ENCODE measurements around the gene MAN2B1. TPM values are rescaled to one million over a fixed set of nuclear protein-coding genes. Genes with fewer than 3 reads are reported as not detected.
A peak's percentile ranks its signal among the peaks of the same experiment; 100 is the strongest.

The MAN2B1 gene
- total and polyA plus RNA-seq, 2 of the 8 experiments (the other 6 are each of a cell fraction or from before 2014, with no cell fraction given): 55.3 to 76.3 TPM

DNA sequence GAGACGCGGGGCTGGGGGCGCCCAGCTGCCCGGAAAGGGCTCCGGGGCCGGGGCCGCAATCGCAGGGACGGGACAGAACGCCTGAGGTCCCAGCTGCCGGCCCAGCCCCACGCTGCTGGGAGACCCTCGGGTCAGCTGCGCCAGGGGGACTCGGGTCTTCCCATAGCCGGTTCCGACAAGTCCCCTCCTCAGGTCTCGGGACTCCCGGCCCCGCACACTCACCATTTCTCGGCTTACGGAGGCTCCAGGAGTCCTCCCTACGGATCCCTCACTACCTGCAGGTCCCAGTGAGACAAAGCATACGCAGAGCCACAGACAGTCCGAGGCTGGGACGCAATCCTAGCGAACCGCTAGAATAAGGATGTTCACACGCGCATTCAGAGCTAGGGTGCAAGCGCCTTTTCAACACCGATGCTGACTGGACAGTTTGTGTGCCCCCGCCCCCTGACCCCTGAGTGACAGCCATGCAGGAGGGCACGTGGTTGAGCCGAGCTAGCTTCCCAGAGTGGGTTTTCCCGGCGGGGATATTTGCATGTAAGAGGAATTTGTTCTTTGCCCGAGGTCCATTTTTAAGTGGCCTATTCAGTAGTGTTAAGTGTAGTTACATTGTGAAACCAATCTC is 69.5 kb downstream of the MAN2B1 start (continued):
- TF ChIP-seq PHF8 (conservative IDR thresholded peaks at IDR 0.05; ENCODE audit: low read depth, low read length) (no peak), TCF12 (IDR thresholded peaks at IDR 0.05; ENCODE audit: low read depth, low read length) (no peak), POU5F1 (IDR thresholded peaks at IDR 0.05; ENCODE audit: low read depth, low read length) (no peak), EGR1 (IDR thresholded peaks at IDR 0.05; ENCODE audit: borderline replicate concordance, low read depth, low read length) (no peak), CREB1 (IDR thresholded peaks at IDR 0.05) (no peak), NANOG (IDR thresholded peaks at IDR 0.05; ENCODE audit: insufficient read depth, low read depth, low read length, poor library complexity, severe bottlenecking) (no peak), KDM5A (IDR thresholded peaks at IDR 0.05; ENCODE audit: low read length) (no peak), RXRA (IDR thresholded peaks at IDR 0.05; ENCODE audit: insufficient read depth, low read depth, low read length) (no peak), POLR2A (IDR thresholded peaks at IDR 0.05; ENCODE audit: control extremely low read depth in 1 of 2, low read depth in 2 of 2, low read length in 2 of 2) (no peak)

Small RNAs within 50 kb of the gene (small RNA-seq; reads per million reads assigned to genes)
- gene SNORD41 (ENCODE audit: insufficient read depth): 28.3 reads per million, percentile 94 among the genes with 10 or more reads in this experiment

Other genes with a start within 250 kb of the MAN2B1 start
- 7.8 and 9.2 TPM in 2 replicates for gene ZNF443, start 225.7 kb downstream of the MAN2B1 start, total RNA-seq (2021; fragmentation: NEBNext Ultra II Directional; extraction: Animal tissue kit (Norgen Biotek cat#: 25700))
- 0.74 and 1.4 TPM in 2 replicates for gene ZNF443, start 225.7 kb downstream of the MAN2B1 start, polyA plus RNA-seq (2011; rRNA removed)
- gene ZNF709, start 181.9 kb downstream of the MAN2B1 start, total RNA-seq (2021; fragmentation: NEBNext Ultra II Directional; extraction: Animal tissue kit (Norgen Biotek cat#: 25700)): 2.0 and 2.2 TPM in 2 replicates
- gene ZNF709, start 181.9 kb downstream of the MAN2B1 start, polyA plus RNA-seq (2011; rRNA removed): 0.86 and 1.3 TPM in 2 replicates
- 7.8 and 10.4 TPM in 2 replicates for gene ZNF564, start 115.3 kb downstream of the MAN2B1 start, total RNA-seq (2021; fragmentation: NEBNext Ultra II Directional; extraction: Animal tissue kit (Norgen Biotek cat#: 25700))
- gene ZNF564, start 115.3 kb downstream of the MAN2B1 start, polyA plus RNA-seq (2011; rRNA removed): 0.89 and 0.91 TPM in 2 replicates
- gene ZNF490, start 55.9 kb downstream of the MAN2B1 start, total RNA-seq (2021; fragmentation: NEBNext Ultra II Directional; extraction: Animal tissue kit (Norgen Biotek cat#: 25700)): 9.0 TPM in 2 replicates
- 1.6 and 1.7 TPM in 2 replicates for gene ZNF490, start 55.9 kb downstream of the MAN2B1 start, polyA plus RNA-seq (2011; rRNA removed)
- 18.6 and 20.1 TPM in 2 replicates for gene ZNF791, start 55.8 kb downstream of the MAN2B1 start, total RNA-seq (2021; fragmentation: NEBNext Ultra II Directional; extraction: Animal tissue kit (Norgen Biotek cat#: 25700))
- gene ZNF791, start 55.8 kb downstream of the MAN2B1 start, polyA plus RNA-seq (2011; rRNA removed): 3.1 and 4.1 TPM in 2 replicates
- 15.3 and 19.6 TPM in 2 replicates for gene WDR83, start 65 bp upstream of the MAN2B1 start, total RNA-seq (2021; fragmentation: NEBNext Ultra II Directional; extraction: Animal tissue kit (Norgen Biotek cat#: 25700))
- gene WDR83, start 65 bp upstream of the MAN2B1 start, polyA plus RNA-seq (2011; rRNA removed): 12.6 and 24.5 TPM in 2 replicates
- gene DHPS, start 15.1 kb upstream of the MAN2B1 start, total RNA-seq (2021; fragmentation: NEBNext Ultra II Directional; extraction: Animal tissue kit (Norgen Biotek cat#: 25700)): 86.6 and 88.8 TPM in 2 replicates
- gene DHPS, start 15.1 kb upstream of the MAN2B1 start, polyA plus RNA-seq (2011; rRNA removed): 99.6 and 118 TPM in 2 replicates
- gene GNG14, start 21.3 kb upstream of the MAN2B1 start, total RNA-seq (2021; fragmentation: NEBNext Ultra II Directional; extraction: Animal tissue kit (Norgen Biotek cat#: 25700)): not detected in 2 replicates
- not detected in 2 replicates for gene GNG14, start 21.3 kb upstream of the MAN2B1 start, polyA plus RNA-seq (2011; rRNA removed)
- gene FBXW9, start 29.9 kb upstream of the MAN2B1 start, total RNA-seq (2021; fragmentation: NEBNext Ultra II Directional; extraction: Animal tissue kit (Norgen Biotek cat#: 25700)): 10.8 and 11.1 TPM in 2 replicates
- 30.1 and 36.4 TPM in 2 replicates for gene FBXW9, start 29.9 kb upstream of the MAN2B1 start, polyA plus RNA-seq (2011; rRNA removed)
- 110 and 112 TPM in 2 replicates for gene TNPO2, start 57.2 kb upstream of the MAN2B1 start, total RNA-seq (2021; fragmentation: NEBNext Ultra II Directional; extraction: Animal tissue kit (Norgen Biotek cat#: 25700))
- 121 and 136 TPM in 2 replicates for gene TNPO2, start 57.2 kb upstream of the MAN2B1 start, polyA plus RNA-seq (2011; rRNA removed)
- 149 and 156 TPM in 2 replicates for gene TRIR, start 67.9 kb upstream of the MAN2B1 start, total RNA-seq (2021; fragmentation: NEBNext Ultra II Directional; extraction: Animal tissue kit (Norgen Biotek cat#: 25700))
- gene TRIR, start 67.9 kb upstream of the MAN2B1 start, polyA plus RNA-seq (2011; rRNA removed): 130 and 167 TPM in 2 replicates
- gene GET3, start 70.8 kb upstream of the MAN2B1 start, total RNA-seq (2021; fragmentation: NEBNext Ultra II Directional; extraction: Animal tissue kit (Norgen Biotek cat#: 25700)): 105 and 106 TPM in 2 replicates
- 297 and 304 TPM in 2 replicates for gene GET3, start 70.8 kb upstream of the MAN2B1 start, polyA plus RNA-seq (2011; rRNA removed)
- gene BEST2, start 85.0 kb upstream of the MAN2B1 start, total RNA-seq (2021; fragmentation: NEBNext Ultra II Directional; extraction: Animal tissue kit (Norgen Biotek cat#: 25700)): 4.6 TPM in 2 replicates
- 7.3 and 11.6 TPM in 2 replicates for gene BEST2, start 85.0 kb upstream of the MAN2B1 start, polyA plus RNA-seq (2011; rRNA removed)
- gene HOOK2, start 108.8 kb upstream of the MAN2B1 start, total RNA-seq (2021; fragmentation: NEBNext Ultra II Directional; extraction: Animal tissue kit (Norgen Biotek cat#: 25700)): 59.3 and 63.2 TPM in 2 replicates
- gene HOOK2, start 108.8 kb upstream of the MAN2B1 start, polyA plus RNA-seq (2011; rRNA removed): 23.8 and 39.2 TPM in 2 replicates
- gene JUNB, start 124.7 kb upstream of the MAN2B1 start, total RNA-seq (2021; fragmentation: NEBNext Ultra II Directional; extraction: Animal tissue kit (Norgen Biotek cat#: 25700)): 7.4 and 8.6 TPM in 2 replicates
- gene JUNB, start 124.7 kb upstream of the MAN2B1 start, polyA plus RNA-seq (2011; rRNA removed): 10.0 and 14.1 TPM in 2 replicates
- gene PRDX2, start 135.1 kb upstream of the MAN2B1 start, total RNA-seq (2021; fragmentation: NEBNext Ultra II Directional; extraction: Animal tissue kit (Norgen Biotek cat#: 25700)): 380 and 404 TPM in 2 replicates
- gene PRDX2, start 135.1 kb upstream of the MAN2B1 start, polyA plus RNA-seq (2011; rRNA removed): 748 and 904 TPM in 2 replicates
- gene THSD8, start 135.3 kb upstream of the MAN2B1 start, total RNA-seq (2021; fragmentation: NEBNext Ultra II Directional; extraction: Animal tissue kit (Norgen Biotek cat#: 25700)): 41.3 and 42.3 TPM in 2 replicates
- gene THSD8, start 135.3 kb upstream of the MAN2B1 start, polyA plus RNA-seq (2011; rRNA removed): 3.4 and 8.2 TPM in 2 replicates
- 67.5 and 67.9 TPM in 2 replicates for gene RNASEH2A, start 139.8 kb upstream of the MAN2B1 start, total RNA-seq (2021; fragmentation: NEBNext Ultra II Directional; extraction: Animal tissue kit (Norgen Biotek cat#: 25700))
- gene RNASEH2A, start 139.8 kb upstream of the MAN2B1 start, polyA plus RNA-seq (2011; rRNA removed): 120 and 141 TPM in 2 replicates
- gene RTBDN, start 167.8 kb upstream of the MAN2B1 start, total RNA-seq (2021; fragmentation: NEBNext Ultra II Directional; extraction: Animal tissue kit (Norgen Biotek cat#: 25700)): 4.8 and 5.8 TPM in 2 replicates
- gene RTBDN, start 167.8 kb upstream of the MAN2B1 start, polyA plus RNA-seq (2011; rRNA removed): 4.0 and 4.4 TPM in 2 replicates
- gene MAST1, start 171.8 kb upstream of the MAN2B1 start, total RNA-seq (2021; fragmentation: NEBNext Ultra II Directional; extraction: Animal tissue kit (Norgen Biotek cat#: 25700)): 25.2 and 28.3 TPM in 2 replicates
- gene MAST1, start 171.8 kb upstream of the MAN2B1 start, polyA plus RNA-seq (2011; rRNA removed): 15.6 and 27.5 TPM in 2 replicates
- gene DNASE2, start 214.7 kb upstream of the MAN2B1 start, total RNA-seq (2021; fragmentation: NEBNext Ultra II Directional; extraction: Animal tissue kit (Norgen Biotek cat#: 25700)): 32.9 and 33.2 TPM in 2 replicates
- gene DNASE2, start 214.7 kb upstream of the MAN2B1 start, polyA plus RNA-seq (2011; rRNA removed): 48.2 and 58.2 TPM in 2 replicates
- 0.59 and 0.84 TPM in 2 replicates for gene KLF1, start 220.5 kb upstream of the MAN2B1 start, total RNA-seq (2021; fragmentation: NEBNext Ultra II Directional; extraction: Animal tissue kit (Norgen Biotek cat#: 25700))
- gene KLF1, start 220.5 kb upstream of the MAN2B1 start, polyA plus RNA-seq (2011; rRNA removed): 0.91 and 1.0 TPM in 2 replicates
- 63.8 and 67.3 TPM in 2 replicates for gene GCDH, start 224.4 kb upstream of the MAN2B1 start, total RNA-seq (2021; fragmentation: NEBNext Ultra II Directional; extraction: Animal tissue kit (Norgen Biotek cat#: 25700))
- 89.4 and 134 TPM in 2 replicates for gene GCDH, start 224.4 kb upstream of the MAN2B1 start, polyA plus RNA-seq (2011; rRNA removed)